HEK293 (cell line): ENCODE measurements around the gene MLXIPL.

Experiments
- CTCF ChIA-PET: fragments of 350-600 bp; formaldehyde crosslinking; extraction: SDS; loops from one replicate; lab custom pipeline; 2021; ENCODE audit warnings: antibody characterized with exemption; lab: Yijun Ruan, JAX
- POLR2A ChIA-PET: fragments of 300-600 bp; formaldehyde crosslinking; extraction: SDS; loops from one replicate; lab custom pipeline; 2020; ENCODE audit warnings: antibody characterized with exemption, inconsistent platforms; lab: Yijun Ruan, JAX
- H3K27ac ChIP-seq: fragments of 200-500 bp; sonication (Bioruptor generic); 2 replicates; pipeline ENCODE4 v1.5.1; 2014; ENCODE audit warnings: low read depth, low read length, control low read depth, inconsistent platforms; ENCODE audit errors: extremely low read depth
- H3K36me3 ChIP-seq, 2 experiments: fragments of 200-500 bp in 1 of 2; sonication (Bioruptor generic) in 1 of 2; 1 replicate in 1 of 2; 2 replicates in 1 of 2; pipeline ENCODE4 v1.5.1; 2014 to 2017; ENCODE audit warnings: inconsistent platforms in 2 of 2, low read length in 2 of 2; ENCODE audit not compliant: control insufficient read depth in 2 of 2, insufficient read depth in 1 of 2
- H3K4me1 ChIP-seq: fragments of 200-500 bp; sonication (Bioruptor generic); 2 replicates; pipeline ENCODE4 v1.5.1; 2014; ENCODE audit warnings: mild to moderate bottlenecking, low read length, inconsistent platforms; ENCODE audit not compliant: control insufficient read depth, insufficient read depth
- H3K4me3 ChIP-seq: 2 replicates; pipeline ENCODE4 v1.5.1; 2011; ENCODE audit warnings: low read depth, mild to moderate bottlenecking, control low read depth, low read length, moderate library complexity
- H3K9me3 ChIP-seq: fragments of 200-500 bp; sonication (Bioruptor generic); 2 replicates; pipeline ENCODE4 v1.5.1; 2014; ENCODE audit warnings: low read depth, low read length, inconsistent platforms; ENCODE audit not compliant: control insufficient read depth, insufficient read depth
- BCL11B ChIP-seq: fragments of 450-650 bp; formaldehyde crosslinking; IDR thresholded peaks from 2 replicates; pipeline ENCODE4 v1.5.1; 2016; ENCODE audit warnings: low read depth, missing biosample characterization, missing genetic modification characterization
- ELK4 ChIP-seq: IDR thresholded peaks from 2 replicates; pipeline ENCODE4 v1.6.1; 2011; ENCODE audit warnings: mild to moderate bottlenecking, low read depth, low read length, borderline replicate concordance
- YY2 ChIP-seq: fragments of 450-650 bp; formaldehyde crosslinking; IDR thresholded peaks from 2 replicates; pipeline ENCODE4 v1.5.1; 2016; ENCODE audit warnings: missing biosample characterization, missing genetic modification characterization
- ZBTB48 ChIP-seq: fragments of 450-650 bp; formaldehyde crosslinking; IDR thresholded peaks from 2 replicates; pipeline ENCODE4 v1.5.1; 2016; ENCODE audit warnings: missing biosample characterization, missing genetic modification characterization
- ZNF175 ChIP-seq: fragments of 450-650 bp; formaldehyde crosslinking; IDR thresholded peaks from 2 replicates; pipeline ENCODE4 v1.5.1; 2016; ENCODE audit warnings: missing biosample characterization, missing genetic modification characterization
- ZNF311 ChIP-seq: fragments of 450-650 bp; formaldehyde crosslinking; IDR thresholded peaks from 2 replicates; pipeline ENCODE4 v1.5.1; 2017; ENCODE audit warnings: missing biosample characterization, missing genetic modification characterization, borderline replicate concordance
- ZNF354C ChIP-seq: fragments of 450-650 bp; formaldehyde crosslinking; IDR thresholded peaks from 2 replicates; pipeline ENCODE4 v1.5.1; 2016; ENCODE audit warnings: missing biosample characterization, missing genetic modification characterization, low read depth, borderline replicate concordance
- ZNF391 ChIP-seq: fragments of 450-650 bp; formaldehyde crosslinking; IDR thresholded peaks from 2 replicates; pipeline ENCODE4 v1.5.1; 2016; ENCODE audit warnings: low read depth, missing biosample characterization, missing genetic modification characterization, borderline replicate concordance
- ZNF501 ChIP-seq: fragments of 450-650 bp; formaldehyde crosslinking; IDR thresholded peaks from 2 replicates; pipeline ENCODE4 v1.5.1; 2016; ENCODE audit warnings: missing biosample characterization, missing genetic modification characterization
- ZNF558 ChIP-seq: fragments of 450-650 bp; formaldehyde crosslinking; IDR thresholded peaks from 2 replicates; pipeline ENCODE4 v1.5.1; 2016; ENCODE audit warnings: missing biosample characterization, missing genetic modification characterization
- ZNF621 ChIP-seq: fragments of 450-650 bp; formaldehyde crosslinking; IDR thresholded peaks from 2 replicates; pipeline ENCODE4 v1.5.1; 2017; ENCODE audit warnings: missing biosample characterization, missing genetic modification characterization
- ZNF626 ChIP-seq: fragments of 450-650 bp; sonication (Bioruptor Pico); formaldehyde crosslinking; IDR thresholded peaks from 2 replicates; pipeline ENCODE4 v1.5.1; 2018; ENCODE audit warnings: missing biosample characterization, missing genetic modification characterization, inconsistent platforms
- ZNF645 ChIP-seq: fragments of 450-650 bp; formaldehyde crosslinking; IDR thresholded peaks from 2 replicates; pipeline ENCODE4; 2016; ENCODE audit warnings: missing biosample characterization, missing genetic modification characterization
- ZNF747 ChIP-seq: fragments of 450-650 bp; formaldehyde crosslinking; IDR thresholded peaks from 2 replicates; pipeline ENCODE4 v1.5.1; 2016; ENCODE audit warnings: missing biosample characterization, missing genetic modification characterization
- ZNF776 ChIP-seq: fragments of 450-650 bp; formaldehyde crosslinking; IDR thresholded peaks from 2 replicates; pipeline ENCODE4 v1.5.0; 2017; ENCODE audit warnings: missing biosample characterization, missing genetic modification characterization, borderline replicate concordance
- ZNF837 ChIP-seq: fragments of 450-650 bp; formaldehyde crosslinking; IDR thresholded peaks from 2 replicates; pipeline ENCODE4 v1.5.1; 2016; ENCODE audit warnings: missing biosample characterization, missing genetic modification characterization
- TF ChIP-seq, protein P1 (sequence below): fragments of 450-650 bp; formaldehyde crosslinking; conservative IDR thresholded peaks from 2 replicates; pipeline ENCODE4 v1.5.1; 2016; ENCODE audit warnings: low read depth, missing biosample characterization, missing genetic modification characterization
- TF ChIP-seq, protein P2 (sequence below): fragments of 450-650 bp; formaldehyde crosslinking; IDR thresholded peaks from 2 replicates; pipeline ENCODE4 v1.5.1; 2017; ENCODE audit warnings: missing biosample characterization, mild to moderate bottlenecking, missing genetic modification characterization, moderate library complexity
- TF ChIP-seq, protein P3 (sequence below): fragments of 450-650 bp; formaldehyde crosslinking; IDR thresholded peaks from 2 replicates; pipeline ENCODE4 v1.5.1; 2016; ENCODE audit warnings: missing biosample characterization, missing genetic modification characterization, borderline replicate concordance

Gene MLXIPL

DNA sequence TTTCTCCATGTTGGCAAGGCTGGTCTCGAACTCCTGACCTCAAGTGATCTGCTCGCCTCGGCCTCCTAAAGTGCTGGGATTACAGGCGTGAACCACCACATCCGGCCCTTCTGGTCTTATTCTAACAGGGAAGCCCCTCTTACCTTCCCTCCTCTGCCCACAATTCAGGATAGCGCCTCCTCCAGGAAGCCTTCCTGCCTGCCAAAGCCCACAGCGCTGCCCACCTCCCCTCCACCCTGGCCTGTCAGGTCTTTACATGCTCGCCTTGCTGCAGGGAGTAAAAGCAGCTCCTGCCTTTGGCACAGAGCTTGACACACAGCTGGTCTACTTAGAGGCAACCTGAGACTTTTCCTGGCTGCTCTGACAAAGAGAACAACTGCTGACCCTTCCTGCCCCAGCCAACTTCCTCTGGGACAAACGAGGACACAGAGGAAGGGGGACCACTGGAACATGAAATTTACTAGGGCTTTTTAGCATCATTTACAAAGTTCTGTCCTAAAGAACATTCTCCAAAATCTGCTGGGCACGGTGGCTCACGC, 13.2 kb downstream of the MLXIPL start:
- peaks cover 7% of the 10 kb centered on the region for H3K4me1 ChIP-seq
- H3K27ac ChIP-seq = no peak overlapping the region
- no peak for TF ChIP-seq ZNF837
- no peak for TF ChIP-seq ZNF354C (tag by site-specific recombination)
- TF ChIP-seq ELK4 = no peak
- TF ChIP-seq ZBTB48 (tag by site-specific recombination) = no peak
- TF ChIP-seq, protein P1, sequence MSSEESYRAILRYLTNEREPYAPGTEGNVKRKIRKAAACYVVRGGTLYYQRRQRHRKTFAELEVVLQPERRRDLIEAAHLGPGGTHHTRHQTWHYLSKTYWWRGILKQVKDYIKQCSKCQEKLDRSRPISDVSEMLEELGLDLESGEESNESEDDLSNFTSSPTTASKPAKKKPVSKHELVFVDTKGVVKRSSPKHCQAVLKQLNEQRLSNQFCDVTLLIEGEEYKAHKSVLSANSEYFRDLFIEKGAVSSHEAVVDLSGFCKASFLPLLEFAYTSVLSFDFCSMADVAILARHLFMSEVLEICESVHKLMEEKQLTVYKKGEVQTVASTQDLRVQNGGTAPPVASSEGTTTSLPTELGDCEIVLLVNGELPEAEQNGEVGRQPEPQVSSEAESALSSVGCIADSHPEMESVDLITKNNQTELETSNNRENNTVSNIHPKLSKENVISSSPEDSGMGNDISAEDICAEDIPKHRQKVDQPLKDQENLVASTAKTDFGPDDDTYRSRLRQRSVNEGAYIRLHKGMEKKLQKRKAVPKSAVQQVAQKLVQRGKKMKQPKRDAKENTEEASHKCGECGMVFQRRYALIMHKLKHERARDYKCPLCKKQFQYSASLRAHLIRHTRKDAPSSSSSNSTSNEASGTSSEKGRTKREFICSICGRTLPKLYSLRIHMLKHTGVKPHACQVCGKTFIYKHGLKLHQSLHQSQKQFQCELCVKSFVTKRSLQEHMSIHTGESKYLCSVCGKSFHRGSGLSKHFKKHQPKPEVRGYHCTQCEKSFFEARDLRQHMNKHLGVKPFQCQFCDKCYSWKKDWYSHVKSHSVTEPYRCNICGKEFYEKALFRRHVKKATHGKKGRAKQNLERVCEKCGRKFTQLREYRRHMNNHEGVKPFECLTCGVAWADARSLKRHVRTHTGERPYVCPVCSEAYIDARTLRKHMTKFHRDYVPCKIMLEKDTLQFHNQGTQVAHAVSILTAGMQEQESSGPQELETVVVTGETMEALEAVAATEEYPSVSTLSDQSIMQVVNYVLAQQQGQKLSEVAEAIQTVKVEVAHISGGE (tag by site-specific recombination) = no peak
- no peak for TF ChIP-seq ZNF626 (tag by site-specific recombination)
- TF ChIP-seq ZNF311 = no peak
- TF ChIP-seq ZNF645 (tag by site-specific recombination) = no peak
- TF ChIP-seq ZNF501 (tag by site-specific recombination) = no peak
- TF ChIP-seq, protein P2, sequence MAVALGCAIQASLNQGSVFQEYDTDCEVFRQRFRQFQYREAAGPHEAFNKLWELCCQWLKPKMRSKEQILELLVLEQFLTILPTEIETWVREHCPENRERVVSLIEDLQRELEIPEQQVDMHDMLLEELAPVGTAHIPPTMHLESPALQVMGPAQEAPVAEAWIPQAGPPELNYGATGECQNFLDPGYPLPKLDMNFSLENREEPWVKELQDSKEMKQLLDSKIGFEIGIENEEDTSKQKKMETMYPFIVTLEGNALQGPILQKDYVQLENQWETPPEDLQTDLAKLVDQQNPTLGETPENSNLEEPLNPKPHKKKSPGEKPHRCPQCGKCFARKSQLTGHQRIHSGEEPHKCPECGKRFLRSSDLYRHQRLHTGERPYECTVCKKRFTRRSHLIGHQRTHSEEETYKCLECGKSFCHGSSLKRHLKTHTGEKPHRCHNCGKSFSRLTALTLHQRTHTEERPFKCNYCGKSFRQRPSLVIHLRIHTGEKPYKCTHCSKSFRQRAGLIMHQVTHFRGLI (tag by site-specific recombination) = no peak
- TF ChIP-seq ZNF391 = no peak
- TF ChIP-seq, protein P3, sequence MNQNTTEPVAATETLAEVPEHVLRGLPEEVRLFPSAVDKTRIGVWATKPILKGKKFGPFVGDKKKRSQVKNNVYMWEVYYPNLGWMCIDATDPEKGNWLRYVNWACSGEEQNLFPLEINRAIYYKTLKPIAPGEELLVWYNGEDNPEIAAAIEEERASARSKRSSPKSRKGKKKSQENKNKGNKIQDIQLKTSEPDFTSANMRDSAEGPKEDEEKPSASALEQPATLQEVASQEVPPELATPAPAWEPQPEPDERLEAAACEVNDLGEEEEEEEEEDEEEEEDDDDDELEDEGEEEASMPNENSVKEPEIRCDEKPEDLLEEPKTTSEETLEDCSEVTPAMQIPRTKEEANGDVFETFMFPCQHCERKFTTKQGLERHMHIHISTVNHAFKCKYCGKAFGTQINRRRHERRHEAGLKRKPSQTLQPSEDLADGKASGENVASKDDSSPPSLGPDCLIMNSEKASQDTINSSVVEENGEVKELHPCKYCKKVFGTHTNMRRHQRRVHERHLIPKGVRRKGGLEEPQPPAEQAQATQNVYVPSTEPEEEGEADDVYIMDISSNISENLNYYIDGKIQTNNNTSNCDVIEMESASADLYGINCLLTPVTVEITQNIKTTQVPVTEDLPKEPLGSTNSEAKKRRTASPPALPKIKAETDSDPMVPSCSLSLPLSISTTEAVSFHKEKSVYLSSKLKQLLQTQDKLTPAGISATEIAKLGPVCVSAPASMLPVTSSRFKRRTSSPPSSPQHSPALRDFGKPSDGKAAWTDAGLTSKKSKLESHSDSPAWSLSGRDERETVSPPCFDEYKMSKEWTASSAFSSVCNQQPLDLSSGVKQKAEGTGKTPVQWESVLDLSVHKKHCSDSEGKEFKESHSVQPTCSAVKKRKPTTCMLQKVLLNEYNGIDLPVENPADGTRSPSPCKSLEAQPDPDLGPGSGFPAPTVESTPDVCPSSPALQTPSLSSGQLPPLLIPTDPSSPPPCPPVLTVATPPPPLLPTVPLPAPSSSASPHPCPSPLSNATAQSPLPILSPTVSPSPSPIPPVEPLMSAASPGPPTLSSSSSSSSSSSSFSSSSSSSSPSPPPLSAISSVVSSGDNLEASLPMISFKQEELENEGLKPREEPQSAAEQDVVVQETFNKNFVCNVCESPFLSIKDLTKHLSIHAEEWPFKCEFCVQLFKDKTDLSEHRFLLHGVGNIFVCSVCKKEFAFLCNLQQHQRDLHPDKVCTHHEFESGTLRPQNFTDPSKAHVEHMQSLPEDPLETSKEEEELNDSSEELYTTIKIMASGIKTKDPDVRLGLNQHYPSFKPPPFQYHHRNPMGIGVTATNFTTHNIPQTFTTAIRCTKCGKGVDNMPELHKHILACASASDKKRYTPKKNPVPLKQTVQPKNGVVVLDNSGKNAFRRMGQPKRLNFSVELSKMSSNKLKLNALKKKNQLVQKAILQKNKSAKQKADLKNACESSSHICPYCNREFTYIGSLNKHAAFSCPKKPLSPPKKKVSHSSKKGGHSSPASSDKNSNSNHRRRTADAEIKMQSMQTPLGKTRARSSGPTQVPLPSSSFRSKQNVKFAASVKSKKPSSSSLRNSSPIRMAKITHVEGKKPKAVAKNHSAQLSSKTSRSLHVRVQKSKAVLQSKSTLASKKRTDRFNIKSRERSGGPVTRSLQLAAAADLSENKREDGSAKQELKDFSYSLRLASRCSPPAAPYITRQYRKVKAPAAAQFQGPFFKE (tag by site-specific recombination) = no peak
- TF ChIP-seq ZNF175 (tag by site-specific recombination) = no peak
- no peak for TF ChIP-seq ZNF776 (tag by site-specific recombination)
- TF ChIP-seq ZNF747 (tag by site-specific recombination) = no peak
- TF ChIP-seq ZNF558 (tag by site-specific recombination) = no peak
- no peak for TF ChIP-seq ZNF621
- TF ChIP-seq BCL11B = no peak
- TF ChIP-seq YY2 = no peak
- TF ChIP-seq, all 188 proteins: peak for 0
- POLR2A ChIA-PET = no interaction called here
- peaks cover 0 to 11% of the 10 kb centered on the region in 2 experiments; a peak in 1 of 3 replicates for H3K36me3 ChIP-seq
- H3K9me3 ChIP-seq = no peaks in the 10 kb centered on the region
- CTCF ChIA-PET = interaction anchor here (0.6 to 2.9 kb wide), 3 partner anchors 18 to 126 kb away, joined by 3 to 16 read pairs (median 3); no protein-coding TSS in a partner anchor
- H3K4me3 ChIP-seq = no peak overlapping the region
